ENCODE results near the gene DDX4.

DNA sequence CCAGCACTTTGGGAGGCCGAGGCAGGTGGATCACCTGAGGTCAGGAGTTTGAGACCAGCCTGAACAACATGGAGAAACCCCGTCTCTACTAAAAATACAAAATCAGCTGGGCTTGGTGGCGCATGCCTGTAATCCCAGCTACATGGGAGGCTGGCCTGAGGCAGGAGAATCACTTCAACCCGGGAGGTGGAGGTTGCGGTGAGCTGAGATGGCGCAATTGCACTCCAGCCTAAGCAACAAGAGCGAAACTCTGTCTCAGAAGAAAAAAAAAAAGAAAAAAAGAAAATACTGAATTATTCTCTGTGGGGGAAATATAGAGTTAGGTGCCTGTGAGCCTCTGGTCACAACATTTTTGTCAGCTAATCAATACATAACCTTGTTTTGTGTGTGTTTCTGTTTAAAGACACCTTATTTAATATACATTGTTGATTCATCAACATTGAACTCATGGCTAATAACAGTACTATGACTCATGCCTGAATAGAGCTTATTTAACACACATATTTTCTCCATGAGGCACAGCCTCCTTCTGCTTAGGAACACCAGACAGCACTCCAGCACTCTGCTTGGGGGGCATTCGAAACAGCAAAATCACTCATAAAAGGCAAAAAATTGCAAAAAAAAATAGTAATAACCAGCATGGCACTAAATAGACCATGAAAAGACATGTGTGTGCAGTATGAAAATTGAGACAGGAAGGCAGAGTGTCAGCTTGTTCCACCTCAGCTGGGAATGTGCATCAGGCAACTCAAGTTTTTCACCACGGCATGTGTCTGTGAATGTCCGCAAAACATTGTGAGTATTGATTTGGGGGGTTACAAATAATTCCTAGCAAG lies 113.2 kb downstream of the DDX4 start, which contains the start of gene IL31RA:
- TF ChIP-seq, protein P1, sequence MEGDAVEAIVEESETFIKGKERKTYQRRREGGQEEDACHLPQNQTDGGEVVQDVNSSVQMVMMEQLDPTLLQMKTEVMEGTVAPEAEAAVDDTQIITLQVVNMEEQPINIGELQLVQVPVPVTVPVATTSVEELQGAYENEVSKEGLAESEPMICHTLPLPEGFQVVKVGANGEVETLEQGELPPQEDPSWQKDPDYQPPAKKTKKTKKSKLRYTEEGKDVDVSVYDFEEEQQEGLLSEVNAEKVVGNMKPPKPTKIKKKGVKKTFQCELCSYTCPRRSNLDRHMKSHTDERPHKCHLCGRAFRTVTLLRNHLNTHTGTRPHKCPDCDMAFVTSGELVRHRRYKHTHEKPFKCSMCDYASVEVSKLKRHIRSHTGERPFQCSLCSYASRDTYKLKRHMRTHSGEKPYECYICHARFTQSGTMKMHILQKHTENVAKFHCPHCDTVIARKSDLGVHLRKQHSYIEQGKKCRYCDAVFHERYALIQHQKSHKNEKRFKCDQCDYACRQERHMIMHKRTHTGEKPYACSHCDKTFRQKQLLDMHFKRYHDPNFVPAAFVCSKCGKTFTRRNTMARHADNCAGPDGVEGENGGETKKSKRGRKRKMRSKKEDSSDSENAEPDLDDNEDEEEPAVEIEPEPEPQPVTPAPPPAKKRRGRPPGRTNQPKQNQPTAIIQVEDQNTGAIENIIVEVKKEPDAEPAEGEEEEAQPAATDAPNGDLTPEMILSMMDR (tag by site-specific recombination; IDR thresholded peaks at IDR 0.05), result no peak
- TF ChIP-seq ZNF830 (tag by site-specific recombination; IDR thresholded peaks at IDR 0.05; ENCODE audit: low read depth) (no peak), ZNF658 (tag by site-specific recombination; IDR thresholded peaks at IDR 0.05) (no peak)
- TF ChIP-seq, protein P2, sequence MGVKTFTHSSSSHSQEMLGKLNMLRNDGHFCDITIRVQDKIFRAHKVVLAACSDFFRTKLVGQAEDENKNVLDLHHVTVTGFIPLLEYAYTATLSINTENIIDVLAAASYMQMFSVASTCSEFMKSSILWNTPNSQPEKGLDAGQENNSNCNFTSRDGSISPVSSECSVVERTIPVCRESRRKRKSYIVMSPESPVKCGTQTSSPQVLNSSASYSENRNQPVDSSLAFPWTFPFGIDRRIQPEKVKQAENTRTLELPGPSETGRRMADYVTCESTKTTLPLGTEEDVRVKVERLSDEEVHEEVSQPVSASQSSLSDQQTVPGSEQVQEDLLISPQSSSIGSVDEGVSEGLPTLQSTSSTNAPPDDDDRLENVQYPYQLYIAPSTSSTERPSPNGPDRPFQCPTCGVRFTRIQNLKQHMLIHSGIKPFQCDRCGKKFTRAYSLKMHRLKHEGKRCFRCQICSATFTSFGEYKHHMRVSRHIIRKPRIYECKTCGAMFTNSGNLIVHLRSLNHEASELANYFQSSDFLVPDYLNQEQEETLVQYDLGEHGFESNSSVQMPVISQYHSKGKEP (tag by site-specific recombination; IDR thresholded peaks at IDR 0.05), result no peak

All from HEK293 (cell line).